ENCODE measurements around the gene CFDP1. TPM values are rescaled to one million over a fixed set of nuclear protein-coding genes. Genes with fewer than 3 reads are reported as not detected.

Gene CFDP1
- total and polyA plus RNA-seq, 5 experiments from 2014 or later: 34.3 to 39.0 (median 34.9) TPM

- no peak overlapping the region for H3K4me3 Mint-ChIP-seq
- peaks cover 0 to 6% (median 3%) of the 10 kb centered on the region in 4 donors for H3K4me1 Mint-ChIP-seq
- H3K27me3 Mint-ChIP-seq: peaks cover 4 to 42% (median 21%) of the 10 kb centered on the region in 5 donors
- POLR2A ChIA-PET: no interaction called here
- ATAC-seq (no peak), DNase-seq (no peak)
- no peaks in the 10 kb centered on the region for H3K9me3 Mint-ChIP-seq
- H3K27ac Mint-ChIP-seq: peak overlapping the region in 1 of 10 donors; percentile 27
- no peaks in the 10 kb centered on the region for H3K36me3 Mint-ChIP-seq
Measured at GRCh38 chr16:75244844-75245758, 188.2 kb downstream of the CFDP1 start.

- POLR2A ChIA-PET: no interaction called here
- H3K27me3 Mint-ChIP-seq: peaks cover 4 to 34% (median 16%) of the 10 kb centered on the region in 5 donors
- no peak overlapping the region for H3K4me3 Mint-ChIP-seq
- peak overlapping the region in 1 of 10 donors; percentile 27 for H3K27ac Mint-ChIP-seq
- ATAC-seq (no peak), DNase-seq (no peak)
- H3K9me3 Mint-ChIP-seq: no peaks in the 10 kb centered on the region
- H3K4me1 Mint-ChIP-seq: peaks cover 0 to 3% (median 0%) of the 10 kb centered on the region in 4 donors
- no peaks in the 10 kb centered on the region for H3K36me3 Mint-ChIP-seq
Measured at GRCh38 chr16:75244225-75244809, 189.0 kb downstream of the CFDP1 start.

Other genes starting within 250 kb of the CFDP1 start
- not detected for gene CTRB2, start 226.3 kb downstream of the CFDP1 start, total RNA-seq
- not detected for gene CTRB2, start 226.3 kb downstream of the CFDP1 start, polyA plus RNA-seq
- not detected for gene CTRB1, start 214.5 kb downstream of the CFDP1 start, total RNA-seq
- not detected for gene CTRB1, start 214.5 kb downstream of the CFDP1 start, polyA plus RNA-seq
- under 1 TPM in 1 of 2 experiments, not detected in 1; 0.30 TPM for gene BCAR1, start 181.9 kb downstream of the CFDP1 start, total RNA-seq
- gene BCAR1, start 181.9 kb downstream of the CFDP1 start, polyA plus RNA-seq: not detected
- 10 to 100 TPM; 42.3 to 53.2 TPM for gene TMEM170A, start 31.2 kb upstream of the CFDP1 start, total RNA-seq
- 10 to 100 TPM; 32.8 to 45.1 (median 33.8) TPM for gene TMEM170A, start 31.2 kb upstream of the CFDP1 start, polyA plus RNA-seq
- gene CHST6, start 61.9 kb upstream of the CFDP1 start, total RNA-seq: not detected
- not detected for gene CHST6, start 61.9 kb upstream of the CFDP1 start, polyA plus RNA-seq
- not detected for gene CHST5, start 102.6 kb upstream of the CFDP1 start, total RNA-seq
- not detected for gene CHST5, start 102.6 kb upstream of the CFDP1 start, polyA plus RNA-seq
- gene TMEM231, start 122.7 kb upstream of the CFDP1 start, total RNA-seq: 1 to 10 TPM; 2.4 to 2.9 TPM
- 1 to 10 TPM in 1 of 3 donors, under 1 TPM in 2; 0.95 to 1.4 (median 0.99) TPM for gene TMEM231, start 122.7 kb upstream of the CFDP1 start, polyA plus RNA-seq
- 10 to 100 TPM; 76.5 to 84.6 TPM for gene GABARAPL2, start 132.9 kb upstream of the CFDP1 start, total RNA-seq
- 100 to 1,000 TPM; 226 to 291 (median 250) TPM for gene GABARAPL2, start 132.9 kb upstream of the CFDP1 start, polyA plus RNA-seq
- 10 to 100 TPM; 66.6 to 69.6 TPM for gene ADAT1, start 189.8 kb upstream of the CFDP1 start, total RNA-seq
- gene ADAT1, start 189.8 kb upstream of the CFDP1 start, polyA plus RNA-seq: 10 to 100 TPM; 35.0 to 41.5 (median 39.8) TPM
- gene KARS1, start 214.2 kb upstream of the CFDP1 start, total RNA-seq: 100 to 1,000 TPM; 140 to 142 TPM
- gene KARS1, start 214.2 kb upstream of the CFDP1 start, polyA plus RNA-seq: 100 to 1,000 TPM; 194 to 214 (median 209) TPM
- 10 to 100 TPM; 89.8 to 92.1 TPM for gene TERF2IP, start 214.3 kb upstream of the CFDP1 start, total RNA-seq
- 100 to 1,000 TPM in 2 of 3 donors, 10 to 100 TPM in 1; 96.4 to 137 (median 125) TPM for gene TERF2IP, start 214.3 kb upstream of the CFDP1 start, polyA plus RNA-seq
- not detected for gene CPHXL2, start 243.5 kb upstream of the CFDP1 start, total RNA-seq
- not detected for gene CPHXL2, start 243.5 kb upstream of the CFDP1 start, polyA plus RNA-seq